SK-N-SH treated with all-trans-retinoic acid at 6 μM for 48 hours (cell line): Measurements from ENCODE around the gene CDKN2B.

ENCODE experiments used
- ATAC-seq: fragments of 200-7000 bp; cut with Tn5 transposase; 3 replicates; pipeline ENCODE4 v1.9.1; 2020; ENCODE audit warnings: mild to moderate bottlenecking, moderate library complexity
- BACH2 ChIP-seq: fragments of 250-450 bp; sonication (Bioruptor Pico); IDR thresholded peaks from 2 replicates; pipeline ENCODE4 v1.9.0; 2021; ENCODE audit warnings: mild to moderate bottlenecking, borderline replicate concordance
- CREB5 ChIP-seq: fragments of 250-450 bp; sonication (Bioruptor Pico); IDR thresholded peaks from 2 replicates; pipeline ENCODE4 v1.5.1; 2020; ENCODE audit warnings: low read depth, mild to moderate bottlenecking, moderate library complexity
- CSDC2 ChIP-seq: fragments of 250-450 bp; sonication (Bioruptor Pico); IDR thresholded peaks from 2 replicates; pipeline ENCODE4 v1.5.0; 2020; ENCODE audit warnings: mild to moderate bottlenecking, moderate library complexity
- ISL1 ChIP-seq: fragments of 250-450 bp; sonication (Bioruptor Pico); IDR thresholded peaks from 2 replicates; pipeline ENCODE4 v2.1.2; 2022; ENCODE audit warnings: mild to moderate bottlenecking, moderate library complexity
- OSR1 ChIP-seq: fragments of 250-450 bp; sonication (Bioruptor Pico); IDR thresholded peaks from 2 replicates; pipeline ENCODE4 v1.8.0; 2022; ENCODE audit warnings: moderate library complexity, mild to moderate bottlenecking, inconsistent platforms
- PATZ1 ChIP-seq: fragments of 250-450 bp; sonication (Bioruptor Pico); IDR thresholded peaks from 2 replicates; pipeline ENCODE4 v1.8.0; 2020; ENCODE audit warnings: mild to moderate bottlenecking, moderate library complexity, borderline replicate concordance
- PPARA ChIP-seq: fragments of 250-450 bp; sonication (Bioruptor Pico); IDR thresholded peaks from 2 replicates; pipeline ENCODE4 v1.5.0; 2020; ENCODE audit warnings: mild to moderate bottlenecking, borderline replicate concordance
- TCF4 ChIP-seq: fragments of 250-450 bp; sonication (Bioruptor Pico); IDR thresholded peaks from 2 replicates; pipeline ENCODE4 v1.8.0; 2021; ENCODE audit warnings: mild to moderate bottlenecking, moderate library complexity, borderline replicate concordance
- TOX ChIP-seq: fragments of 250-450 bp; sonication (Bioruptor Pico); IDR thresholded peaks from 2 replicates; pipeline ENCODE4 v1.8.0; 2021; ENCODE audit warnings: mild to moderate bottlenecking, moderate library complexity, borderline replicate concordance
- ZC3H10 ChIP-seq: fragments of 250-450 bp; sonication (Bioruptor Pico); IDR thresholded peaks from 2 replicates; pipeline ENCODE4 v1.5.1; 2021; ENCODE audit warnings: mild to moderate bottlenecking, moderate library complexity
- ZFP3 ChIP-seq: fragments of 250-450 bp; sonication (Bioruptor Pico); IDR thresholded peaks from 2 replicates; pipeline ENCODE4 v1.5.0; 2020; ENCODE audit warnings: mild to moderate bottlenecking, moderate library complexity
- ZFP30 ChIP-seq: fragments of 450-650 bp; formaldehyde crosslinking; IDR thresholded peaks from 2 replicates; pipeline ENCODE4 v1.5.0; 2022; ENCODE audit warnings: mild to moderate bottlenecking, moderate library complexity
- ZNF565 ChIP-seq: fragments of 450-650 bp; formaldehyde crosslinking; conservative IDR thresholded peaks from 2 replicates; pipeline ENCODE4 v1.5.0; 2020; ENCODE audit warnings: low read depth, mild to moderate bottlenecking, moderate library complexity
- ZNF70 ChIP-seq: fragments of 450-650 bp; formaldehyde crosslinking; IDR thresholded peaks from 2 replicates; pipeline ENCODE4 v1.5.0; 2020; ENCODE audit warnings: mild to moderate bottlenecking, moderate library complexity
- ZNF8 ChIP-seq: fragments of 450-650 bp; formaldehyde crosslinking; IDR thresholded peaks from 2 replicates; pipeline ENCODE4 v1.5.0; 2020; ENCODE audit warnings: mild to moderate bottlenecking, moderate library complexity
- TF ChIP-seq, protein P1 (sequence below): fragments of 250-450 bp; sonication (Bioruptor Pico); IDR thresholded peaks from 2 replicates; pipeline ENCODE4 v1.5.1; 2021; ENCODE audit warnings: mild to moderate bottlenecking, moderate library complexity
- TF ChIP-seq, protein P2 (sequence below): fragments of 250-450 bp; sonication (Bioruptor Pico); IDR thresholded peaks from 2 replicates; pipeline ENCODE4 v1.5.0; 2020; ENCODE audit warnings: mild to moderate bottlenecking, moderate library complexity
- TF ChIP-seq, protein P3 (sequence below): fragments of 250-450 bp; sonication (Bioruptor Pico); IDR thresholded peaks from 2 replicates; pipeline ENCODE4 v1.8.0; 2021; ENCODE audit warnings: low read depth, mild to moderate bottlenecking, moderate library complexity, borderline replicate concordance

Gene CDKN2B

GRCh38 chr9:22054076-22054475 lies 45.0 kb upstream of the CDKN2B start:
- ATAC-seq, result no peak

GRCh38 chr9:22053178-22053577 lies 44.1 kb upstream of the CDKN2B start:
- peak; percentile 37 for ATAC-seq
- TF ChIP-seq BACH2 (CRISPR knock-in tag) (no peak), CSDC2 (CRISPR knock-in tag) (no peak)

More at GRCh38 chr9:22054076-22054475, 45.0 kb upstream of the CDKN2B start:
- TF ChIP-seq TOX (peak; percentile 23; the same call in 1 of the 2 replicates), PATZ1 (CRISPR knock-in tag) (no peak)

DNA sequence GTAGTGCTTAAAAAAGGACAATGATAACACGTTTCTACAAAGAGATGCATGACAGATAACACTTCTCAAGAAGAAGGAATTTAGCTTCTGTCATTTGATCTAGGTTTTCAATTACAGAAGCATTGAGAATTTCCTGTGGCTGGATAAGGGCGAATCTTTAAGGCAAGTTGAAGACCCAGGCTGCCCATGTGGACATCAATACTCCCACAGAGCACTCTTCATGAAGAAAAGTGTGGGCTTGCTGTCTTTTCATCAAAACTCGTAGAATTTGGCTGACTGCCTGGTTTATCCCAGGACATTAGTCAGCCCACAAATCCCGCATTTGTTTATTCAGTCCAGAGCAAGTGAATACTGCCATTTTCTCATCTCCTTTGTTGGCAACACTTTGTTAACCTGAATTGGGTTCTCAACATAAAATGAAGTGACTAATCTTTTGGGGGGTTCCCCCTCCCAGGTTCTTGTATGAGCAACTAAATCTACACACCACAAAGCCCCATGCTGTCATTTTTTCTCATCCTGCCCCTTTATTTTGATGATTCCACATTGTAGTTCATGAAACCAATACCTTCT lies 43.4 kb upstream of the CDKN2B start:
- peak; percentile 64 for ATAC-seq
- no peak for TF ChIP-seq ISL1 (CRISPR knock-in tag)
- peak; percentile 49; the same call in 1 of the 2 replicates for TF ChIP-seq PATZ1 (CRISPR knock-in tag)

- TF ChIP-seq, protein P1, sequence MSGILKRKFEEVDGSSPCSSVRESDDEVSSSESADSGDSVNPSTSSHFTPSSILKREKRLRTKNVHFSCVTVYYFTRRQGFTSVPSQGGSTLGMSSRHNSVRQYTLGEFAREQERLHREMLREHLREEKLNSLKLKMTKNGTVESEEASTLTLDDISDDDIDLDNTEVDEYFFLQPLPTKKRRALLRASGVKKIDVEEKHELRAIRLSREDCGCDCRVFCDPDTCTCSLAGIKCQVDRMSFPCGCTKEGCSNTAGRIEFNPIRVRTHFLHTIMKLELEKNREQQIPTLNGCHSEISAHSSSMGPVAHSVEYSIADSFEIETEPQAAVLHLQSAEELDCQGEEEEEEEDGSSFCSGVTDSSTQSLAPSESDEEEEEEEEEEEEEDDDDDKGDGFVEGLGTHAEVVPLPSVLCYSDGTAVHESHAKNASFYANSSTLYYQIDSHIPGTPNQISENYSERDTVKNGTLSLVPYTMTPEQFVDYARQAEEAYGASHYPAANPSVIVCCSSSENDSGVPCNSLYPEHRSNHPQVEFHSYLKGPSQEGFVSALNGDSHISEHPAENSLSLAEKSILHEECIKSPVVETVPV, result no peak
- ATAC-seq, result no peak
These were observed 41.8 kb upstream of the CDKN2B start for GRCh38 chr9:22050924-22051323.

- TF ChIP-seq ZNF70 (CRISPR knock-in tag), result no peak
- no peak for TF ChIP-seq OSR1 (CRISPR knock-in tag)
- no peak for TF ChIP-seq TOX
- TF ChIP-seq, protein P2, sequence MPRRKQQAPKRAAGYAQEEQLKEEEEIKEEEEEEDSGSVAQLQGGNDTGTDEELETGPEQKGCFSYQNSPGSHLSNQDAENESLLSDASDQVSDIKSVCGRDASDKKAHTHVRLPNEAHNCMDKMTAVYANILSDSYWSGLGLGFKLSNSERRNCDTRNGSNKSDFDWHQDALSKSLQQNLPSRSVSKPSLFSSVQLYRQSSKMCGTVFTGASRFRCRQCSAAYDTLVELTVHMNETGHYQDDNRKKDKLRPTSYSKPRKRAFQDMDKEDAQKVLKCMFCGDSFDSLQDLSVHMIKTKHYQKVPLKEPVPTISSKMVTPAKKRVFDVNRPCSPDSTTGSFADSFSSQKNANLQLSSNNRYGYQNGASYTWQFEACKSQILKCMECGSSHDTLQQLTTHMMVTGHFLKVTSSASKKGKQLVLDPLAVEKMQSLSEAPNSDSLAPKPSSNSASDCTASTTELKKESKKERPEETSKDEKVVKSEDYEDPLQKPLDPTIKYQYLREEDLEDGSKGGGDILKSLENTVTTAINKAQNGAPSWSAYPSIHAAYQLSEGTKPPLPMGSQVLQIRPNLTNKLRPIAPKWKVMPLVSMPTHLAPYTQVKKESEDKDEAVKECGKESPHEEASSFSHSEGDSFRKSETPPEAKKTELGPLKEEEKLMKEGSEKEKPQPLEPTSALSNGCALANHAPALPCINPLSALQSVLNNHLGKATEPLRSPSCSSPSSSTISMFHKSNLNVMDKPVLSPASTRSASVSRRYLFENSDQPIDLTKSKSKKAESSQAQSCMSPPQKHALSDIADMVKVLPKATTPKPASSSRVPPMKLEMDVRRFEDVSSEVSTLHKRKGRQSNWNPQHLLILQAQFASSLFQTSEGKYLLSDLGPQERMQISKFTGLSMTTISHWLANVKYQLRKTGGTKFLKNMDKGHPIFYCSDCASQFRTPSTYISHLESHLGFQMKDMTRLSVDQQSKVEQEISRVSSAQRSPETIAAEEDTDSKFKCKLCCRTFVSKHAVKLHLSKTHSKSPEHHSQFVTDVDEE (CRISPR knock-in tag), result no peak
- no peak for TF ChIP-seq CREB5
- TF ChIP-seq, protein P3, sequence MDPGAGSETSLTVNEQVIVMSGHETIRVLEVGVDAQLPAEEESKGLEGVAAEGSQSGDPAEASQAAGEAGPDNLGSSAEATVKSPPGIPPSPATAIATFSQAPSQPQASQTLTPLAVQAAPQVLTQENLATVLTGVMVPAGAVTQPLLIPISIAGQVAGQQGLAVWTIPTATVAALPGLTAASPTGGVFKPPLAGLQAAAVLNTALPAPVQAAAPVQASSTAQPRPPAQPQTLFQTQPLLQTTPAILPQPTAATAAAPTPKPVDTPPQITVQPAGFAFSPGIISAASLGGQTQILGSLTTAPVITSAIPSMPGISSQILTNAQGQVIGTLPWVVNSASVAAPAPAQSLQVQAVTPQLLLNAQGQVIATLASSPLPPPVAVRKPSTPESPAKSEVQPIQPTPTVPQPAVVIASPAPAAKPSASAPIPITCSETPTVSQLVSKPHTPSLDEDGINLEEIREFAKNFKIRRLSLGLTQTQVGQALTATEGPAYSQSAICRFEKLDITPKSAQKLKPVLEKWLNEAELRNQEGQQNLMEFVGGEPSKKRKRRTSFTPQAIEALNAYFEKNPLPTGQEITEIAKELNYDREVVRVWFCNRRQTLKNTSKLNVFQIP (CRISPR knock-in tag), result no peak
- no peak for TF ChIP-seq ZC3H10 (CRISPR knock-in tag)
- no peak for TF ChIP-seq ZNF8 (CRISPR knock-in tag)
- TF ChIP-seq ZNF565, result no peak
- no peak for TF ChIP-seq ZFP30 (CRISPR knock-in tag)
- TF ChIP-seq ZFP3 (CRISPR knock-in tag), result no peak
- no peak for TF ChIP-seq PPARA
- TF ChIP-seq TCF4 (CRISPR knock-in tag), result no peak
- TF ChIP-seq, protein P1, result no peak
- TF ChIP-seq CSDC2 (CRISPR knock-in tag), result no peak
- ATAC-seq, result peak; percentile 50; the same call in 2 of the 3 replicates
These were observed 40.3 kb upstream of the CDKN2B start for GRCh38 chr9:22049411-22049810.
